COR-L47 (cell line): ENCODE results near the gene CYP26C1.

Source experiments
- DNase-seq: peaks from one replicate; lab custom pipeline; 2025; lab: John Stamatoyannopoulos, UW

CYP26C1 gene, protein sequence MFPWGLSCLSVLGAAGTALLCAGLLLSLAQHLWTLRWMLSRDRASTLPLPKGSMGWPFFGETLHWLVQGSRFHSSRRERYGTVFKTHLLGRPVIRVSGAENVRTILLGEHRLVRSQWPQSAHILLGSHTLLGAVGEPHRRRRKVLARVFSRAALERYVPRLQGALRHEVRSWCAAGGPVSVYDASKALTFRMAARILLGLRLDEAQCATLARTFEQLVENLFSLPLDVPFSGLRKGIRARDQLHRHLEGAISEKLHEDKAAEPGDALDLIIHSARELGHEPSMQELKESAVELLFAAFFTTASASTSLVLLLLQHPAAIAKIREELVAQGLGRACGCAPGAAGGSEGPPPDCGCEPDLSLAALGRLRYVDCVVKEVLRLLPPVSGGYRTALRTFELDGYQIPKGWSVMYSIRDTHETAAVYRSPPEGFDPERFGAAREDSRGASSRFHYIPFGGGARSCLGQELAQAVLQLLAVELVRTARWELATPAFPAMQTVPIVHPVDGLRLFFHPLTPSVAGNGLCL

GRCh38 chr10:93059975-93060886 lies at the start of gene CYP26C1:
CYP26C1 (plus strand) TSS chr10:93060798; CDS start chr10:93061264, 466 bp downstream.
- DNase-seq: no peak

GRCh38 chr10:93015722-93016121 lies 44.9 kb upstream of the CYP26C1 start:
- no peak for DNase-seq

DNA sequence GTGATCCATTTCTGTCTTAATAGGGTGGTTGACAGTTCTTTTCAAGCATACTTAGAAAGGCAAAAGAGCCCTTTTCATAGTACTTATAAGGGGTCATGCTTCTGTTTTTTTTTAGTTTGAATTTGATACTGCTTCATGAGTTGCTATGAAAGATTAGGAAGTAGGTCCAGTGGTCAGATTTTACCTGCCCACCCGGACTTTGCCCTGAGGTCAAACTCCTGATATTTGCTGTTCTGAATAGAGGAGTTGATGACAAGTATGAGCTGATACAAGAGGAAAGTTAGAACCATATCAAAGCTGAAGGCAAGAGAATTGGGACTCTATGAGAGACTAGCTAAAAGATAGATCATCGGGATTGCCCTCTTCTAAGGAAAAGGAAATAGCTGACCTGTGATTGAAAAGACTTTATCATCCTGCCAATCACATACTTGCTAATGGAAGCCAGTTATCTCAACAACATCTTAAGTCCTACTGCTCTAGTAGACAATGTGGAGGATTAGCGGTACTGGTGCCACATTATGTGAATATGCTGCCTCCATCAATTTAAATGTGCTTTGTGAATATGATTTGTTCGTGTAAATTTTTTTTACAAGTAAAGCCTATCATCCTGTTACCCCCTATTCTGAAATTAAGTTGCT lies 37.5 kb upstream of the CYP26C1 start:
- DNase-seq: no peak

DNA sequence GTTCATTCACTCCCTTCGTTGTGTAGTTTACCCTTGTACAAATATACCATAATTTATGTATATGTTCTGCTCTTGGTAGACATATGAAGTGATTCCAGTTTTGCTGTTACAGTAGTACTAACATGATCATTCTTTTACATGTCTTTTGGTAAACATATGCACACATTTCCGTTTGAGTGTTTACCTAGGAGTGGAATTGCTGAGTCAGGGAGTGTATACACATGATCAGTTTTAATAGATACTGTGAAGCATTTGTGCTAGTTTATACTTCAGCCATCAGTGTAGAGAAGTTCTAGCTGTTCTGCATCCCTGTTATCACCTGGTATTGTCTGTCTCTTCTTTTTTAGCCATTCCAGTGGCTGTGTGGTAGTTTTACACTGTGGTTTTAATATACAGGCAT lies 34.5 kb upstream of the CYP26C1 start:
- no peak for DNase-seq

GRCh38 chr10:93027508-93027907 lies 33.1 kb upstream of the CYP26C1 start:
- no peak for DNase-seq

GRCh38 chr10:93028883-93029282 lies 31.7 kb upstream of the CYP26C1 start:
- DNase-seq: no peak

- no peak for DNase-seq
Measured at GRCh38 chr10:93030409-93030808, 30.2 kb upstream of the CYP26C1 start.

GRCh38 chr10:93032105-93032808 lies 28.3 kb upstream of the CYP26C1 start:
- DNase-seq: no peak

DNA sequence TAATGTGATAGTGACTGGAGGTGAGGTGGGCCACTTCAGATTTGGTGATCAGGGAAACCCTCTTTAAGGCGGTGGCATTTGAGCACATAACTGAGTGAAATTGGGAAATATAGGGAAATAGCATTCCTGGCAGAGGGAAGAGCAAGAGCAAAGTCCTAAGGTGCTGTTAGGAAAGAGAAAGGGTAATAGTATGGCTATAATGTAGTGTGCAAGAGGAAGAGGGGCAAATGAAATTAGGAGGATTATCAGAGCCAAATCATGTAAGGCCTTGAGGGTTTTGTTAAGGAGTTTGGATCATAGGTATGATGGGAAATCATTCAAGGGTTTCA lies 27.8 kb upstream of the CYP26C1 start:
- DNase-seq: no peak

DNA sequence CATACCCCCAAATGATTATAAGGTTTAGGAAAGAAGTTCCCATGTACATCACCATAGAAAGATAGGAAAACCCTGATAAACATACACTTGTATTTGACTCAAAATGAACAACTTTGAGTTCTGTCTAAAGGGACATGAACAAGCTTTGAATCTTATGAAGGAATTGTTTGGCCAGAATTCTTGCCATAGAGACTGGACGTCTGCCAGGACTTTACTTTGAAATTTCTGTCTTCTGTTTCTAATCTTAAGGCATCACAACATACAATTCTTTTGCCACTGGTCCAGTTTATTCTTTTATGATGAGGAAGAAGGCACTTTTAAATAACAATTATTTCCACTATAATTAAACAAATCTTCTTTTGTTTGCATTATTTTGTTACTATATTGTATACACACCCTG lies 26.2 kb upstream of the CYP26C1 start:
- no peak for DNase-seq

DNA sequence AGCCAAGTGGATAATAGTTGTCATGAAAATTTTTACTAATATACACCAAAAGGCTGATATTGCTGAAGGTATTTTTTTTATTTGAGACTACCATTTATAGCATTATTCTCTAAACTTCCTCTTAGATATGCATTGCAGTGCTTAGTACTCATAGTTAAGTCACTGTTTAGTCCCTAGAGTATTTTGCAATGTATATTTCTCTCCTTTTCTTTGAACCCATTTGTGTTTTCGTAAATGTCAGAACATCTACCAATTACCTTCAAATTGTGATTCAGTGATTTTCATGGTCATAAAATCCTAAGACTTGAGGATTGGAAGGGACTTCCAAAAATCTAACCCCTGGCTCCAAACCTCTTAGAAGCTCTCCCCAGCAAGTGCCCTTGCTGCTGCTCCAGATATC lies 21.5 kb upstream of the CYP26C1 start:
- DNase-seq: no peak

DNA sequence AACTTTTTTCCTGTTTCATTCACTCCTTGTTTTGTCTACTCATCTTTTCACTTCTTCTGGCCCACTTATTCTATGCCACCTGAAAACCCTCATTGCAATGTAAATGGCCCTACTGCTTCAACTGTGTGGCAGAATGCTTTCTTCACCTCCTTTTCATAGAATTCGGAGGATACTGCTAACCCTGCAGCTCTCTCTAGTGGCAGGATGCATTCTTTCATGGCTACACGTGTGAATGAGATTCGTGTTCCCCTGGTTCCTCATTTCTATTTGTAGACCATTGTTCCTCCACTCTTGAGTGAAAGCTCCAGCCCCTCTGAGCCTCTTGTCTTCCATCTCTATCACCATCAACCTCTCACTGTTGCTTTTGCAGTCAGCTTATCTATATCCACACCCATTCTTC lies 20.9 kb upstream of the CYP26C1 start:
- no peak for DNase-seq

DNA sequence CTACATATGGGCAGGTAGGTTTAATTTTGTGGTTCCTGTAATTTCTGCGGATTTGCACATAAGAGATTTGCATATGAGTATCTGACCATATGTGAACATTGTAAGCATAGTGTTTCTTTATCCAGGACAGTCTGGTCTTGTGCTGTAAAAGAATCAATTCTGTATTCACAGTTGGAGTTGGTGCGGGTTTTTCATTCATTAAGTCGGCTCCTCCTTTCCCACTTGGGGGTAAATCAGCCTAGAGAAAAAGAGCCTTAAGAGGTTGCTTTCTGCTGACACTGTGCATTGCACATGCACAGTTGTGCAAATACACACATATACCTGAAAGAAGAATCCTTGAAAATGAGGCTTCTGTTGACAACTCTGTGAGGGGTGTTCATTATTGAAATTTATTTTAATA lies 6.1 kb upstream of the CYP26C1 start:
- no peak for DNase-seq

GRCh38 chr10:93058139-93058538 lies 2.5 kb upstream of the CYP26C1 start:
- no peak for DNase-seq

DNA sequence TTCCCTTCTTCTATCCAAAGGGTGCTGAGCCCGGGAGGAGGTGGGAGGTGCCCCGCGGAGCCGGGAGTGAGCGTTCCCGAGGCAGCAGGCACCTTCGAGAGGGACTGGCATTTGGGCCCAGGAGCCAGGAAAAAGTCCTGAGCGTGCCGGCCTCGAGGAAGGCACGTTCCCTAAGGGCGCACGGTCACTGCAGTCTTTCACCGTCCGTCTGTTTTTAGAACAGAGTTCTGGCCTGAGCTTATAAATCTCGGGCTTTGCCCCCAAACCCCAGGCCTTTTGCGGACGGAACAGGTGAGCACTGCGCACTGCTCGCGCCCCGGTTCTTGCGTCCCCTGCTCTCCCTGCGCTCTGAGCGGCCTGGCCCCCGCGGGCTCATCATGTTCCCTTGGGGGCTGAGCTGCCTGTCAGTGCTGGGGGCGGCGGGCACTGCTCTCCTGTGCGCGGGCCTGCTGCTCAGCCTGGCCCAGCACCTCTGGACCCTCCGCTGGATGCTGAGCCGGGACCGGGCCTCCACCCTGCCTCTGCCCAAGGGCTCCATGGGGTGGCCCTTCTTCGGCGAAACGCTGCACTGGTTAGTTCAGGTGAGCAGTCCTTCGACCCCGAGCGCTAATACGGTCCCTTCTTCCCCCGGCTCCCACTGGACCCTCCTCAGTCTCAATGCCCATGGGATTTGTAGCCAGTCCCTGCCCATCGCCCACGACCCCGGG lies 442 bp downstream of the CYP26C1 start:
- no peak for DNase-seq

- no peak for DNase-seq
Measured at GRCh38 chr10:93061594-93062513, 1.3 kb downstream of the CYP26C1 start.

DNA sequence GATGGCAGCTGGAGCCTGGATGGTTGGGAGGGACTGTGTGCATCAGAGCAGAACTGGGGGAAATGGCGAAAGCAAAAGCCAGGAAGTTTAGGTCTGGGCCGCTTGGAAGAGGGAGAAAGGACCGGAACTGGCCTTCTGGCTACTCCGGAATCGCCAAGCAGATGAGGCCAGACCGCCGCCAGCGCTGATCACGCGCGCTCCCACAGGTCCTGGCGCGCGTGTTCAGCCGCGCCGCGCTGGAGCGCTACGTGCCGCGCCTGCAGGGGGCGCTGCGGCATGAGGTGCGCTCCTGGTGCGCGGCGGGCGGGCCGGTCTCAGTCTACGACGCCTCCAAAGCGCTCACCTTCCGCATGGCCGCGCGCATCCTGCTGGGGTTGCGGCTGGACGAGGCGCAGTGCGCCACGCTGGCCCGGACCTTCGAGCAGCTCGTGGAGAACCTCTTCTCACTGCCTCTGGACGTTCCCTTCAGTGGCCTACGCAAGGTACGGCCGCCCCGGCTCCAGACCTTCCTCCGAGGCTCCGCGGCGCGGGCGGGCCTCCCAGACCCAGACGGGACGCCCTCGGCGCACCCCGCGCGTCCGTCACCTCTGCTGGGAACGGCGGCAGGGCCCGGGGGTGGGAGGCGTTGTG lies 2.0 kb downstream of the CYP26C1 start:
- no peak for DNase-seq

GRCh38 chr10:93063144-93063976 lies 2.8 kb downstream of the CYP26C1 start:
- DNase-seq: no peak
